ENCODE data around the gene ZNF888.

The ZNF888 gene

GRCh38 chr19:52922841-52923777 lies at the start of gene ZNF888:
Gene ZNF888 (minus strand): TSS chr19:52923428. CDS start chr19:52917873, 5,555 bp downstream.
- Histone ChIP-seq H3K36me3 (ENCODE audit: control insufficient read depth, low read length) (peaks cover 9% of the 10 kb centered on the region), H3K27ac (ENCODE audit: low read depth, low read length) (peak within 1 kb of the TSS; percentile 67), H3K4me1 (ENCODE audit: control insufficient read depth, low read length) (peaks cover 15% of the 10 kb centered on the region), H3K4me2 (ENCODE audit: low read length) (peak within 1 kb of the TSS; percentile 83), H3K4me3 (ENCODE audit: low read length) (peak within 1 kb of the TSS; percentile 96), H3F3A (ENCODE audit: control insufficient read depth, insufficient read depth) (no peaks in the 10 kb centered on the region), H3K27me3 (ENCODE audit: control insufficient read depth, low read length) (no peaks in the 10 kb centered on the region), H4K20me1 (ENCODE audit: control insufficient read depth, insufficient read depth, low read depth, low read length) (no peaks in the 10 kb centered on the region), H3K9me2 (replicated peaks; ENCODE audit: control insufficient read depth, low read length) (no peaks in the 10 kb centered on the region), H3K79me2 (ENCODE audit: control insufficient read depth, low read length) (peaks cover 18% of the 10 kb centered on the region), H3K9me3 (ENCODE audit: control insufficient read depth, insufficient read depth, low read length) (no peaks in the 10 kb centered on the region)
- TF ChIP-seq CTCF (IDR thresholded peaks at IDR 0.05; ENCODE audit: low read depth, low read length, poor library complexity, severe bottlenecking) (no peak), EZH2phosphoT487 (IDR thresholded peaks at IDR 0.05; ENCODE audit: borderline replicate concordance, low read length) (no peak)

- Histone ChIP-seq H3K36me3 (ENCODE audit: control insufficient read depth, low read length) (no peaks in the 10 kb centered on the region), H3K4me1 (ENCODE audit: control insufficient read depth, low read length) (peaks cover 5% of the 10 kb centered on the region; the same call in 1 of the 2 replicates), H3K9me2 (replicated peaks; ENCODE audit: control insufficient read depth, low read length) (no peaks in the 10 kb centered on the region), H3K79me2 (ENCODE audit: control insufficient read depth, low read length) (no peaks in the 10 kb centered on the region), H3F3A (ENCODE audit: control insufficient read depth, insufficient read depth) (no peaks in the 10 kb centered on the region), H3K4me3 (ENCODE audit: low read length) (no peak overlapping the region), H3K4me2 (ENCODE audit: low read length) (no peak overlapping the region), H3K9me3 (ENCODE audit: control insufficient read depth, insufficient read depth, low read length) (peaks cover 14% of the 10 kb centered on the region; the same call in 1 of the 2 replicates), H3K27me3 (ENCODE audit: control insufficient read depth, low read length) (no peaks in the 10 kb centered on the region), H3K27ac (ENCODE audit: low read depth, low read length) (no peak overlapping the region), H4K20me1 (ENCODE audit: control insufficient read depth, insufficient read depth, low read depth, low read length) (no peaks in the 10 kb centered on the region)
- TF ChIP-seq CTCF (IDR thresholded peaks at IDR 0.05; ENCODE audit: low read depth, low read length, poor library complexity, severe bottlenecking) (no peak), EZH2phosphoT487 (IDR thresholded peaks at IDR 0.05; ENCODE audit: borderline replicate concordance, low read length) (no peak)
Observed at GRCh38 chr19:52967772-52968171, 44.5 kb upstream of the ZNF888 start.

DNA sequence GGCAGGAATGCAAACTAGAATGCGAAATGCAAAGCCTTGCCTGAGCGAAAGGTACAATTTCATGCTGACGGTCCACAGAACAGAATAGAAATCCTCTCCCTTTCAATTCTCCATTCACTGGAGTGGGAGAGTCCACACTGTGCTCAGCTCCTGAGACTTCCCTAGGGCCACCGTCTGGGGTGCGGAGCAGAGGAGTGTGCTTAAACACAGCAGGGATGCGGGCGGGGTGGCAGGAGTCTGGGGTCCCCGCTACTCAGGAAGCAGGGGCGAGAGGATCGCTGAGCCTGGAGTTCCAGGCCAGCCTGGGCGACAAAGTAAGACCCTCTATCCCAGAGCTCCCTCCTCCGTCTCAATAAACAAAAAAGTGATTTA lies 40.0 kb upstream of the ZNF888 start:
- Histone ChIP-seq H3K4me2 (ENCODE audit: low read length) (peak overlapping the region; percentile 66), H3K9me3 (ENCODE audit: control insufficient read depth, insufficient read depth, low read length) (peaks cover 24% of the 10 kb centered on the region; the same call in 1 of the 2 replicates), H3K4me1 (ENCODE audit: control insufficient read depth, low read length) (peaks cover 14% of the 10 kb centered on the region), H3K27me3 (ENCODE audit: control insufficient read depth, low read length) (no peaks in the 10 kb centered on the region), H3K79me2 (ENCODE audit: control insufficient read depth, low read length) (peaks cover 43% of the 10 kb centered on the region), H4K20me1 (ENCODE audit: control insufficient read depth, insufficient read depth, low read depth, low read length) (no peaks in the 10 kb centered on the region), H3K4me3 (ENCODE audit: low read length) (peak overlapping the region; percentile 90), H3K9me2 (replicated peaks; ENCODE audit: control insufficient read depth, low read length) (no peaks in the 10 kb centered on the region), H3F3A (ENCODE audit: control insufficient read depth, insufficient read depth) (no peaks in the 10 kb centered on the region), H3K36me3 (ENCODE audit: control insufficient read depth, low read length) (peaks cover 30% of the 10 kb centered on the region), H3K27ac (ENCODE audit: low read depth, low read length) (no peak overlapping the region)
- TF ChIP-seq EZH2phosphoT487 (IDR thresholded peaks at IDR 0.05; ENCODE audit: borderline replicate concordance, low read length) = no peak
- TF ChIP-seq CTCF (IDR thresholded peaks at IDR 0.05; ENCODE audit: low read depth, low read length, poor library complexity, severe bottlenecking) = no peak
